Activated naive CD8-positive, alpha-beta T cell treated with anti-CD3 and anti-CD28 coated beads, Interleukin-2, amount 50 U/mL, for 16 hours (primary cell): ENCODE data around the gene MBTPS2.
"Not testable (repeated sequence)": the region's sequence is repeated elsewhere in the genome, so short reads cannot be mapped to it uniquely, and the experiment has no call there.

Experiments
- DNase-seq: peaks from one replicate; pipeline ENCODE4 v3.0.0-alpha.2; 2020; ENCODE audit warnings: low read depth, low spot score

The MBTPS2 gene

DNA sequence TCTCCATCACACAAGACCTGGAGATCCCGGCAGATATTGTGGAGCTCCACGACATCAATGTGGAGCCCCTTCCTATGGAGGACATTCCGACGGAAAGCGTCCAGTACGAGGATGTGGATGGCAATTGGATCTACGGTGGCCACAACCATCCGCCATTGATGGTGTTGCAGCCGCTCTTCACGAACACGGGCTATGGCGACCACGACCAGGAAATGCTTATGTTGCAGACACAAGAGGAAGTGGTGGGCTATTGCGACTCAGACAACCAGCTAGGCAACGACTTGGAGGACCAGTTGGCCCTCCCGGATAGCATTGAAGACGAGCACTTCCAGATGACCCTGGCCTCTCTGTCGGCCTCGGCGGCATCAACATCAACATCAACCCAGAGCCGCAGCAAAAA, 17.1 kb downstream of the MBTPS2 start:
- no peak for DNase-seq

DNA sequence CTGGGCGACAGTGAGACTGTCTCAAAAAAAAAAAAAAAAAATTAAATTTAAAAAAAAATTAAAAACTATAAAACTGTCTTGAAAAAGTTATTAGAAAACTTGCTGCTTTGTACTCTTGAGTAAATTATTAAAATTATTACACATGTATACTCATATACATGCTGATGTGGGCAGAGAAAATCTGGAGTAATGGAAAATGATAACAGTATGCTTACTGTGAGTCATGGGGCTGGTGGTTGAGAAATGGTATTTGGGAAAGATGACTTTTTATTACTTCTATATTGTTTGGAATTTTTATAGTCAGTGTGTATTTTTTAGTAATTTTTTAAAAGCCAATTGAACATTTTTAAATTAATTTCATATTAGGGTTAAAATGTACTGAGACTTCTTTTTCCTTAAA, 23.8 kb downstream of the MBTPS2 start:
- DNase-seq: no peak

DNA sequence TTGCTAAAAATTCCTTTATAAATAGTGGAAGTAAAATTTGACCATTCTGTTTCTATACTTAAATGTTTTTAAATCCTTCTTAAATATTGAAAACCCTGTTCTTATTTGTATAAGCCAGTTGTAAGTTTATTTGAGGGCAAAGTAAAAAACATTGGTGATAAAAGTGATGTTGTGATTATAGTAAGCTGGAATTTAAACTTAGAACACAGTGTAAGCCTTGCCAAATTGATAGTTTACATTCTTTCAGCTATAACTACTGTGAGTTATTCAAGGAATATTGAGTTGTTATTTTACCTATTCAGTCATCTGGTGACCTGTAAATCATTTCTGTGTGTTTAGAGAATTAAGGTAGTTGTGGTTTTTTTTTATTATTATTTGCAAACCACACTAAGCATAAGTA, 26.0 kb downstream of the MBTPS2 start:
- DNase-seq: no peak

DNA sequence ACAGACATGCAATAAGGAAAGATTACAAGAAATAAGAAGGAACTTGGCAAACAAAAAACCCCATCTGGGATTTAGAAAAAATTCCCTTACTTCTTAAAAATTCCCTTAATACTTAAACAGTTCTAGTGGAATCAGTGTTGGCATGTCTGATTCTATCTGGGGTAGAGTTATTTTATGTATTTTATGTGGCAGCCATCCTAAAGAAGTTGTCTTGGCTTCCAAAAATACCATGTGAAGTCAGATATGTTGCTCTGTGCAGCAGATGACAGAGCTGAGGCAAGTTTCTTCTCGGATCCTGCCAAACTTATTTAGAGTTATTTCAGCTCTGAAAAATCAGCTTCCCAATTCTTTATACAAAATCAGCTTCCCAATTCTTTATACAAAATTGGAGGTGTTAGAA, 31.1 kb downstream of the MBTPS2 start:
- DNase-seq: no peak

DNA sequence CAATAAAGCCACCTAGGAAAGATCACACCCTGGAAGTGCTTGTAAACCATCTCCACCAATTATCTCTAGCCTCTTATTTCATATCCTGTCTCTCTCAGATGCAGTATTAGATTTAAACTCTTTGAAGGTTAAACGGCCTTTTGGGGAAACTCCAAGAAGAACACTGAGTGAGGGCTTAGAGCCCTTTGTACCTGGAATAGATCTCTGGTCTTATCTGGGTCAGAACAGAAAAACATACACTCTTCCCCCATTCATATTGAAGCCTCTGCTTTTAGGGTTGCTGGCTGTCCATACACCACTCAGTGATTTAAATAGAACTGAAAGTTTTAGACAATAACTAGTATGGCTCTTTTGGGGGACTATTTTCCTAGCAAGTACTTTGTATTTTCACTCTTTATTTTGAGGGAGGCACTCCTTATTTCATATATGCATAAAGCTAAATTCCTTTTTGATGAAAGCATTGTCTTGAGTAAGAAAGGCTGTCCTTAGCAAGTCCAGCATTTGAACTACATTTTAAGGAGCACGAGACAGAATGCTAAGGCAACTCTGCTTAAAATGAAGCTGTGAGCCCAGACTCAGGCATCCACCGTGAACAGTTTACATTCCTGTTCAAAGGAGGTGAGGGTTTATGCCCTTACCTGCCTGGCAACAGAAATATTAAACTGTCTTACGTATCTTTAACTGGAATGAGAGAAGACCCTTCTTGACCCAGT, 33.8 kb downstream of the MBTPS2 start:
- no peak for DNase-seq

DNA sequence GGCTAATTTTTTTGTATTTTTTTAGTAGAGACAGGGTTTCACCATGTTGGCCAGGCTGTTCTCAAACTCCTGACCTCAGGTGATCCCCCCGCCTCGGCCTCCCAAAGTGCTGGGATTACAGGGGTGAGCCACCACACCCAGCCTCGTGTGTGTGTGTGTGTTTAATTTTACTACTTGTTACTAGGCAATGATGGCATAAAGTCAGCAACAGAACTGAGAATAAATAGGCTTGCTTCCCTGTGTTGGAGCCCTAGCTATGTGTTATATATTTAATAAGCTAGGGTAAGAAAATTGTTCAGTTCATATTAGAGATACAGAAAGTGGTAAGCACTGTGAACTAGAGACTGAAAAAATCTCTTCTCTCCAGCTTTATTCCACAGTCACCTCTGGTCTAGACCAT, 34.8 kb downstream of the MBTPS2 start:
- DNase-seq: not testable (repeated sequence)

DNA sequence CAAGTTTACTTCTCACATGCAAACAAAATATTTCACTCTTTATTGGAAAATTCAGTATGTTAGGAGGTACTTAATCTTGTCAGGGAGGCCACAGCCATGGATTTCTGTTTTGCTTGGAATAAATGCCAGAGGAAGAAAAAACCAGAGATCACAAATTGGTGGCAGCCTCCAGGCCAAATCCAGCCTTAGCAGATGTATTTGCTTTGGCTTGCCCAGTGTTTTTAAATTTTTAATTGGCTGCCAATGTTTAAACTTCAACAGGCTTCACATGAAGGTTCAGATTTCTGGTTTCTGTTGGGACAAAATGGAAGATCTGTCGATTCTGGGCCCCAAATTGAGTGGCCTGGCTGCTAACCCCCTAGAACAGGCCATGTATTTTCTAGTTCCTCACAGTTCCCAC, 35.6 kb downstream of the MBTPS2 start:
- no peak for DNase-seq

DNA sequence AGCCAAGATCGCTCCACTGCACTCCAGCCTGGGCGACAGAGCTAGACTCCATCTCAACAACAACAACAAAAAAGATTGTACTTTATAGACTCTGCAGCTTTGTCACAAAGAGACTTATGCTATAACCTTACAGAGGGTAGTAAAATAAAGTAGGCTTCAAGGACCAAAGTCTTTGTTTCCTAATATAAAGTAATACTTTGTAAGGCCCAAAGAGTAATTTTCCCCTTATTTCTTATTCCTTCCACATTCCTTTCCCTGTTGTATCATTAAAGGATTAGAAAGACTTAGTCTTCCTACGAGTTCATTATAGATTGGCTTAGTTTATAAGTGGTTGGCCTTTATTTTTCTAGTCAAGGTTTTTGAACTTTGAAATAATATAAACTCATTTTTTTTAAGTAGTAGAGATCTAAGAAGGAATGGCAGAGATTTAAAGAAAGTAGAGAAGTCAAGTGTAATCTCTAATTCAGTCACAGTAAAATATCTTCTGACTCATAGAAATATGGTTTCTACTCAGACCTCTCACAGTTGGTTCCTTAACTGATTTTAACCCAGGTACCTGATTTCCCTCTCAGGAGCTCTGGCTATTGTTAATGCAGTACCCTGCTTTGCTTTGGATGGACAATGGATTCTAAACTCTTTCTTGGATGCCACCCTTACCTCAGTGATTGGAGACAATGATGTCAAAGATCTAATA, 42.6 kb downstream of the MBTPS2 start:
- no peak for DNase-seq

DNA sequence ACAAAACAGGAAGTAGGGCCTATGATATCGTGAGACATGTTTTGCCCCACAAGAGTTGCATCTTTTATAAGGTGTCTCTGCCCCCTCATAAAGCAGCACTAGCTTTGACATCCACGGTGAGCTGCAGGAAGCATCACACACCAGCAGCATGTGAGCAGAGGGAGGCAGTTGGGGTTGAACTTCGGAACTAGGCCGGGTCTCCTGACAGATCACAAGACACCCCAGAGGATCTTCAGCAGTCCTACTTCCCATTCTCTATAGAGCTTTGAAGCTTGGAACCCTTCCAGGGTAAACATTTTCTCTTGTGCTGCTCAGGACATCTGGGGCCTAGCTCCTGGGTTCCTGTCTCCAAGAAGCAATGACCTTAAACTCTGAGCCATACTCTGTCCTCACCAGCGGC, 43.8 kb downstream of the MBTPS2 start:
- DNase-seq: no peak

DNA sequence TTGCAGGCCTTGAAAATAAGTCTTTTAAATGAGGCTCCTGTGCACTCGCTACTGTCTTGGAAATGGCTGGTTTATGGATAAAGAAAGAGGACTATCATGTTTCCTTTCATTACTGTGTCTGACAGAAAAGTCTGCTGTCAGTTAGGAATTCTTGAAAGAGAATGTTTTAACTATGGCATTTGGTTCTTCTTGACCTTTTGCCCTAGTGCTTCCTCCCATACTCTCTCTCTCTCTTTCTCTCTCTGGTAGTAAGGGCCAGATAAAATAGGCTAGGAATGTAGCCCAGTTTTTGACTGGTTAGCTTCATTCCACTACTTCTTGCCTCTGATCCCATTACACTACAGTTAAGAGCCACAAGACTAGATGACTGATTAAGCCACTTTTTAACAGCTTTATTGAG, 46.2 kb downstream of the MBTPS2 start:
- DNase-seq: no peak

DNA sequence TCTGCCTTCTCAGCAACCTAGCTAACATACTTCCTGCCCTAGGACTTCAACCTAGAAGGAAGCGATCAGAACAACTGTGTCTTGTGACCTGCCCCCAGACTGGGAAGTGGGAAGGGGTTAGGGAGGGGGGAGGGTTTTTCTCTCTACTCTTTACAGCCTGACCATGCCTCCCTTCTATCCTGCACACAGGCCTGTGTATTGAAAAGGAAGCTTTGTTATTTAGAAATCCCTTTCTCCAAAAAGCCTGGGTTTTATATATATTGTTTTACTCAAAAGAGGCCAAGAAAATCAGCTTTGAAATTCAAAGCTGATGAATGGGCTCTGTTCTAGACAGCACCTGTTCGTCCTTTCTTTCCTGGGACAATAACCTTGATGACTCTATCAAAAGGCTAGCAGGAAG, 65.9 kb downstream of the MBTPS2 start:
- no peak for DNase-seq

DNA sequence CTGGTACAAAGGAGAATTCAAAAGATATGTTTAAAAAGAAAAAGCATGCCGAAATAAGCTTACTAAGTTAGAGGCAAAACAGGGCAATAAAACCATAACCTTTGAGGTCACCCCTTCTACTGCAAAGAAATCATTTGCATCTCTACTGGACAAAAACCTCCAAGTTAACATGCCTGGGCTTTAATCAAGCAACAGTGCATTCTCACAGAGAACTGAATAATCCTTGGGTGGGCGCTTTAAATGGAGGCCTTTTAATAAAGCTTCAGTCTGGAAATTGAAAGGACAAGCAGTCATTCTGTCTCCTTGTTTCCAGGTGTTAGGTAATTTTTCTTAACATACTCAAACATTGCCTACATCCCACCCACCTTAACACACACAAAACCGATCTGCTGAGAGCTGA, 66.5 kb downstream of the MBTPS2 start:
- DNase-seq: no peak

DNA sequence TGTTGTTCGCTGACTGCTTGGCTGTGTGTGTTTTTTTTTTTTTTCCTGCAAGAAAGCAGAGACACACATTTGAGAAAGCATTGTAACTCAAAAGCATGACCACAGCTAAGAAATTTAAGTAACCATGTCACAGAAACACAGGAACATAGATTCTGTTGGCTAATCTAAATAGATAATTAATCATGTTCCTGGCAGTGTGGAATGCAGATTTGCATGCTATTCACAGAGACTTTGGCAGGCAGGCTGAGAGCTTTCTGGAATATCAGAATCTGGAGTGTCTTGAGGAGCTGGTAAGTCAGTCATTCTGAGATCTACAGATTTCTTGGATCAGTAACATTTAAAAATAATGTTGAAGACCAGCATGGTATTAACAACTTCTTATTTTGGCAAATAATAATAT, 67.8 kb downstream of the MBTPS2 start:
- no peak for DNase-seq

DNA sequence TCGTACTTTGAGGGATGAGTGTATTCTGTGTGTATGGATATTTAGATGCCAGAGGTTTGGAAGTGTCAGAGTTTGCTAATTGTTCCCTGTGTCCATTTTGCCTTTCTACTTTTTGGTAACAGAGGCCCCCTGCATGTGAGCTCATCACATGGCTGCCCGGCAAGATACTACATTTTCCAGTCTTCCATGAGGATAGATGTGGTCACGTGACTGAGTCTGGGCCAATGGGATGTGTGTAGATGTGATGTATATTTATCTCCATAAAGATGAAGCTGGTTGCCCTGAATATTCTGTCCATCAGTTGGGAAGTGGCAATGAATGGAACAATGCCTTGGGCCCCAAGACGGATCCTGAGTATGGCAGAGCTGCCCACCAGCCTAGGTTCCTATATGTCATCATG, 72.1 kb downstream of the MBTPS2 start:
- DNase-seq: no peak

DNA sequence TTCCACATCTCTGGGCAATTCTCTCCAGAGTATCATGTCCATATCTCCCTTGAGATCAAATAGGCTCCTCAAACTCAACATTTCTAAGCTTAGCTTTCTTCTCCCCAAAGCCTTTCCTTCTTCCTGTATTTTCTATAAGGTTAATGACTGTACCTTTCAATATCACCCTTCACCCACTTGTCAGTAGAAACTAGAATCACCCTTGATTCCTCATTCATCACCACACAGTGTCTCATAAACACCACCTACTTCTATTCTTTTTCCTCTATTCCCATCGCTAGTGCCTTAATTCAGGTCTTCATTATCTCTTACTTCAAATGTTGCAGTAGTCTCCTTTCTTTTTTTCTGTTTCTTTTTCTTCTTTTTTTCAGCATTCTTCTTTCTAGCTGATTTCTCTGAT, 72.8 kb downstream of the MBTPS2 start:
- no peak for DNase-seq

DNA sequence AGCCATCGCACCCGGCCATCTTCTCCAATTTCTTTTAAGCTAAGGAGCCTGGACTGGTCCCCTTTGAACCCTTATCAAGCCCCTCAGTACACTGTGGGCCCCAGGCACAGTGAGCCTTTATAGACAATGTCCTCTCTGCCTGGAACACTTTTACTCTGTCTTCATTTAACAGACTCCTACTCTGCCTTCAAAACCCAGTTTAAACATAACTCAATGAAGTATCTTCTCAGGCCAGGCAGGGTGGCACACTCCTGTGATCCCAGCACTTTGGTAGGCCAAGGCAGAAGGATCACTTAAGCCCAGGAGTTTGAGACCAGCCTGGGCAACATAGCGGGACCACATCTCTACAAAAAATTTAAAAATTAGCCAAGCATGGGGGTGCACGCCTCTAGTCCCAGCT, 73.6 kb downstream of the MBTPS2 start:
- no peak for DNase-seq

DNA sequence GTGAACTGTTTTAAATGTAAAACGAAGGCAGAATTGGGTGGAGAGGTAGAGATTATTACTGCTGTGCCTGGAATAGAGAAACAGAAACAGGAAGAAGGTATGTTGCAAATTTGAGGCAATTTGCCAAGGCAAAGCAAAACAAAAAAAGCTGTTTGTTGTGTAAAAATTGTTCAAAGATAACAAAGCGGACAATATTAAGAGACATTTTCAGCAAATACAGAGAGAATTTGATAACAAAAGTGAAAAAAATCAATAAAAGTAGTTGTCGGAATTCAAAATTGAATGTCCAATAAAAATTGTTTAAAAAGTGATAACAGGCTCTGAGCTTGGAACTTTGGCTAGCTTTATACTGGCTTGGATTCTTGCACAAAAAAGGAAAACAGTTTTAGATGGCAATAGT, 86.7 kb downstream of the MBTPS2 start:
- no peak for DNase-seq

DNA sequence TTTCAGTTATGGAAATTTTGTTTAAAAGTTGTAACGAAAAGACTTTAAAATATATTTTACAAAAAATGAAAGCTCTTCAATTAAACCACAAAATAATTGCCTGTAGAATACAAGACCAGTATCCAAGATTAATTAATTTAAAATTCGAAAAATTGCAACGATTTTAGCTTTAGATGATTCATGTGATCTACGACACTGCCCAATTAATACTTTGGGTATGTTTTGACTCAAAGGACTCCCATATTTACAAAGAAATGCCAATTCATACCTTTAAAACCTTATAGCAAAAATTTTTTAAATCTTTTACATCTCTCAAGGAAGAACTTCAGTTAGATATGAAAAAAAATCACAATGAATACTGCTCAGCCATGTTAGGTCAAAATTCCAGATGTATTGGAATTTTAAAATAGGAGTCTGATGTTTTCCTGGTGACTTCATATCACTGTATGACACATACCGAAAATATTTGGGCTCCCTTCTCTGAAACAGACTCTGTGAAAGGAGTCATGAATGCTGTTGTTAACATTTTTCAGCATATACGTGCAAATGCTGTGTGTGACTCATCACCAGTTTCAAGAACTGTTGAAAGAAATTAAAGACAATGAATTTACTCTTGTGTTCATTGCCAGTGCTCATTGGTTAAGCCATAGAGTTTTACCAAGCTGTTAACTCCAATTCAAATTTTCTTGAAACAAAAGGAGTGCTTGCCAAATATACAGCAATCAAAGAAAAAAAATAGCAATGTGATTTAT, 87.3 kb downstream of the MBTPS2 start:
- DNase-seq: no peak

DNA sequence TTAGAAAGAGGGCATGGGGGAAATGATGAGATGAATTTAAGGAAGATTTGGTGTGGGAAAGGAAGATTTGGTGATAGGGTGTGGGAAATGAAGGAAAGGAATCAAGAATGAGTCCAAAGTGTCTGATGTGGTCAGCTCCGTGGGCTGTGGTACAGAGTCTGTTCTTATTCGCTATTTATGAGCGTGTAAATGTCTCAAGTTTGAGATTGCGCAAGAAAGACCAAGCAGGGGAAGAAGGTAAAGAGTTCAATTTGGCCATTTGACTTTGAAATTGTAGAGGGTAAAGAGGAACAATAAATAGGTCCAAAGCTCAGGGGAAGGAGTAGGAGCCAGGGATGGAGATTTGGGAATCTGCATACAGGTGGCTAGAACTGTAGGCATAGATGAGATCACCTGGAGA, 89.8 kb downstream of the MBTPS2 start:
- no peak for DNase-seq

DNA sequence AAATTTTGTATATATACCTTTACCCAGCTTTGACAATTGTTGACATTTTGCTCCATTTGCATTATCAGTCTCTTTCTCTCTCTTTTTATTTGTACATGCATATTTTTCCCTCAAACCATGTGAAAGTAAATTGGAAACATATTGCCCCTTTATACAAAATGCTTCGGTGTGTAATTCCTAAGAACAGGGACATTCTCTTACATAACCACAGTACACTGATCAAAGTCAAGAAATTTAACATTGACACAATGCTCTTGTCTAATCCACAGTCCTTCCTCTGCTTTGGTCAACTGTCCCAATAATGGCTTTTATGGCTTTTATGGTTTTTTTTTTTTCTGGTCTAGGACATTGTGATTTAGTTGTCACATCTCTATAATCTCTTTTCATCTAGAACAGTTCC, 91.6 kb downstream of the MBTPS2 start:
- no peak for DNase-seq

DNA sequence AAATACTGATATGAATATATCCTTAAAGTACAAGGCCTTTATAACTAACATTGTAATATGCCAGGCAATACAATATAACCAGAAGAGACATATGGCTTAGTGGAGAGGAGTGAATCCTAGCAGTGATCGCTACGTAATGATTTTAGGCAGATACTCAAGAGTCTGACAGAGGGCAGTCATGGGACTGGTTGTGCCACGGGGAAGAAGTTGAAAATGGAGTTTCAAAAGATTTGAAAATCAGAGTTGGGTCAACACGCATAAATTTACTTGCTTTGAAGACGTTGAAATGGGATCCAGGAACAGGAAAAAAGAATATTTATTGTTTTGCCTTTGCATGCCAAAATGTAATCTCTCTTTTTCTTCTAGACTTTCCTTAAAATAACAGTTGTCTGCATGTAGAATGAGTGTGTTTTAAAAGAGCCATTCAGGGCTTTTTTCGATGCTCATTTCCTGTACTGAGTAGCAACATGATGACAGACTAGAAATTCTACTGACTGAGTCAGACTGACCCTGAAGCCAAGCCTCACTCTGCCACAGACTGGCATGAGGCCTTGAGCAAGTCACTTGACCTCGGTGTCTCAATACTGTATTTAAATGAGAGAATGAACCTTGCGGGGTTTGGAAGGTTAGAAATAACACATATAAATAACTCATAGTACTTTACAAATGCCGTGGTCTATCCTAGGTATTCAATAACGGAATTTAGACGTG, 93.0 kb downstream of the MBTPS2 start:
- DNase-seq: no peak

DNA sequence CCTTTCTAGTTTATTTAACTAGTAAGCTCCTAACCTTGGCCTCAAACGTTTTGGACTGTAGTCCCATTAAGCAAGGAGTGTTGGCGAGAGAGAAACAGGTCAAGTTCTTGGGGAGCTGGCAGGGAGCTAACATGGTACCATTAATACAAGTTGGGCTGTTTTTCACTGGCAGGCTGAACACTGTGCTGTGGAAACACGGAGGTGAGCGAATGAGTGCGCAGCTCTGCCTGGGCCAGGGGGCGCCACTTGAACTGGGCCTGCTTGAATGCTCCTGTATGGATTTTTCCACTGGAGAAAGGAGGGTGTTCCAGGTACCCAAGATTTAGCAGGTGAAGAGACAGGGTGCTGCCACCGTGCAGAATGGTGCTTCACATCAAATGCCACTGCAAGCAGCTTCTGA, 93.7 kb downstream of the MBTPS2 start:
- DNase-seq: no peak
